MCF 10A (cell line): ENCODE data around the gene BGN. TPM values are rescaled to one million over a fixed set of nuclear protein-coding genes. Genes with fewer than 3 reads are reported as not detected.

Experiments
- BruUV-seq: library from RNA; stranded (reverse); fragments of 400-500 nt; replicated peaks from 2 replicates; lab custom pipeline; 2021; lab: Mats Ljungman, UMichigan
- CTCF ChIA-PET: fragments of 300-600 bp; sonication (Branson Sonifier 250); formaldehyde crosslinking; extraction: SDS; loops from one replicate; lab custom pipeline; 2021; ENCODE audit warnings: antibody characterized with exemption, inconsistent platforms; lab: Yijun Ruan, JAX
- POLR2A ChIA-PET: fragments of 300-600, 350-650 bp; sonication (Branson Sonifier 250); formaldehyde crosslinking; extraction: SDS; loops from one replicate; lab custom pipeline; 2020; ENCODE audit warnings: antibody characterized with exemption, inconsistent platforms; lab: Yijun Ruan, JAX
- DNase-seq: peaks from one replicate; pipeline ENCODE4 v3.0.0-alpha.2; 2018; ENCODE audit not compliant: unreplicated experiment
- H3K27ac Mint-ChIP-seq: one replicate; pipeline ENCODE4 v1.8.0; 2022; ENCODE audit warnings: mild to moderate bottlenecking, low read depth, mixed read lengths; ENCODE audit not compliant: unreplicated experiment
- H3K27me3 Mint-ChIP-seq: one replicate; pipeline ENCODE4 v1.8.0; 2022; ENCODE audit warnings: mixed read lengths; ENCODE audit not compliant: insufficient read depth, unreplicated experiment
- H3K36me3 Mint-ChIP-seq: one replicate; pipeline ENCODE4 v1.8.0; 2022; ENCODE audit warnings: mild to moderate bottlenecking, moderate library complexity, mixed read lengths; ENCODE audit not compliant: insufficient read depth, unreplicated experiment
- H3K4me1 Mint-ChIP-seq: one replicate; pipeline ENCODE4 v1.8.0; 2022; ENCODE audit warnings: mixed read lengths; ENCODE audit not compliant: insufficient read depth, unreplicated experiment
- H3K4me3 Mint-ChIP-seq: one replicate; pipeline ENCODE4 v1.8.0; 2022; ENCODE audit warnings: mild to moderate bottlenecking, moderate library complexity, mixed read lengths; ENCODE audit not compliant: unreplicated experiment
- H3K9me3 Mint-ChIP-seq: one replicate; pipeline ENCODE4 v1.8.0; 2022; ENCODE audit warnings: mixed read lengths; ENCODE audit not compliant: unreplicated experiment
- intact Hi-C: fragments of 100-400 bp; cut with micrococcal nuclease; formaldehyde crosslinking; loops from 2 replicates; pipeline ENCODE4 v1.14.1; 2022
- total RNA-seq: library from RNA; stranded (reverse); gene quantifications from 2 replicates; pipeline ENCODE4 v1.2.3, GENCODE V29; 2022
- TF ChIP-seq, protein P1 (sequence below): fragments of 200-600 bp; IDR thresholded peaks from one replicate; pipeline ENCODE4 v1.8.0; 2022; ENCODE audit warnings: antibody characterized with exemption, mild to moderate bottlenecking; ENCODE audit not compliant: unreplicated experiment

Gene BGN
- total RNA-seq, 1 experiment from 2014 or later, result 1.3 TPM

DNA sequence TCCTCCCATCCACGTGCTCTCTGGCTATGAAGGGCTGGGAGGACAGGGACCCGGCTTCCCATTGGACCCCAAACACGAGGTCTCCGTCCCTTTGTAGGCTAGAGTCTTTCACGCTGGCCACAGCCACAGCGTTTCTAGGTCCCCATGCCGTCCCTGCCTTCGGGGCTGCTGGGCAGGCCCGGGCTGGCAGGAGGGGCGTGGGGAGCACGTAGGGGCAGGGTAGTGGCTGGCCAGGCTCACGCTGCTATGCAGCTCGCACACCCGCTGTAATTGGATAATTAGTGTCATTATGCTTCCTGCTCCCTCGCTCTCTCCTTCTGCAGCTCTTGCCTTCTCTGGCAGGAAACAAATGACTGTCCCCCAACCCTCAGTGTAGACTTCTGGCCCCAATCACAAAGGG, 32.4 kb downstream of the BGN start:
- Mint-ChIP-seq H3K27ac (no peak overlapping the region), H3K36me3 (no peaks in the 10 kb centered on the region), H3K4me3 (no peak overlapping the region), H3K4me1 (no peaks in the 10 kb centered on the region), H3K9me3 (no peaks in the 10 kb centered on the region), H3K27me3 (no peaks in the 10 kb centered on the region)
- DNase-seq, result no peak
- ChIA-PET POLR2A (no interaction called here), CTCF (interaction anchor here (0.7 to 2.4 kb wide), 2 partner anchors 12 to 139 kb away, joined by 3 to 9 read pairs; no protein-coding TSS in a partner anchor)
- BruUV-seq, result no TSS peak
- TF ChIP-seq, protein P1, sequence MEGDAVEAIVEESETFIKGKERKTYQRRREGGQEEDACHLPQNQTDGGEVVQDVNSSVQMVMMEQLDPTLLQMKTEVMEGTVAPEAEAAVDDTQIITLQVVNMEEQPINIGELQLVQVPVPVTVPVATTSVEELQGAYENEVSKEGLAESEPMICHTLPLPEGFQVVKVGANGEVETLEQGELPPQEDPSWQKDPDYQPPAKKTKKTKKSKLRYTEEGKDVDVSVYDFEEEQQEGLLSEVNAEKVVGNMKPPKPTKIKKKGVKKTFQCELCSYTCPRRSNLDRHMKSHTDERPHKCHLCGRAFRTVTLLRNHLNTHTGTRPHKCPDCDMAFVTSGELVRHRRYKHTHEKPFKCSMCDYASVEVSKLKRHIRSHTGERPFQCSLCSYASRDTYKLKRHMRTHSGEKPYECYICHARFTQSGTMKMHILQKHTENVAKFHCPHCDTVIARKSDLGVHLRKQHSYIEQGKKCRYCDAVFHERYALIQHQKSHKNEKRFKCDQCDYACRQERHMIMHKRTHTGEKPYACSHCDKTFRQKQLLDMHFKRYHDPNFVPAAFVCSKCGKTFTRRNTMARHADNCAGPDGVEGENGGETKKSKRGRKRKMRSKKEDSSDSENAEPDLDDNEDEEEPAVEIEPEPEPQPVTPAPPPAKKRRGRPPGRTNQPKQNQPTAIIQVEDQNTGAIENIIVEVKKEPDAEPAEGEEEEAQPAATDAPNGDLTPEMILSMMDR, result no peak
- intact Hi-C loops, result no loop called here

DNA sequence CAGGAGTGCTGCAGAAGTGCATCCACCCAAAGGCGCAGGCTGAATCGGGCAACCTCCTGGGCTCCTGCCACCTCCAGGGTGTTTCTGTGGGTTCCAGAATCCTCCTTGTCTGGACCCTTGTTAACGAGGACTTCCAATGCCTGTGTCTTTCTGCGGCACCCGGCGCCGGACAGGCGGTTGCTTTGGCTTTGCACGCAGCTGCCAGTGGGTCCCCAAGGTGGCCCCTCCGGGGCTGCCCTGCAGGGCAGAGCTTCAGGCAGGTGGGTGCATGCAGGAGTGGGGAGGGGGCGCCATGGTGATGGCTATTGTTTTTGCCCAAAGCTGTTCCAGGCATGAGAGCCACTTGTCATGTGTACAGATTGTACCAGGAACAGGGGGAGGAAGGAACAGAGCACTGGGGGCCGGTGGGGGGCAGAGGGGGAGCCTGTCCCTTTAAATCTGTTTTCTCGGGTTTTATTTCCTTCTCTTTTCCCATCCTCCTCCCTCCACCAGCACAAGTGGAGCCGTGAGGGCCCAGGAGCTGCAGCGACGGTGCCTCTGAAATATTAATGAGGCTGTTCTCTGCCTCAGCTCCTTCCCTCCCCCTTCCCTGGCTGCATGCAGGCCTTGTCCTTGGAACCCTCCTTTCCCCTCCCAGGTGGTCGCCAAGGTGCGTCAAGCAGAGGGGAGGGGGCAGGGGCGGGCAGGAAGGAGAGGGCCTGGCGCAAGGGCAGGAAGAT, 35.8 kb downstream of the BGN start:
- BruUV-seq, result no TSS peak
- TF ChIP-seq, protein P1, result no peak
- ChIA-PET POLR2A (no interaction called here), CTCF (interaction anchor here (0.6 to 2.1 kb wide), 3 partner anchors 9 to 603 kb away, joined by 4 to 11 read pairs (median 8); no protein-coding TSS in a partner anchor)
- Mint-ChIP-seq H3K27me3 (no peaks in the 10 kb centered on the region), H3K27ac (no peak overlapping the region), H3K4me1 (no peaks in the 10 kb centered on the region), H3K36me3 (no peaks in the 10 kb centered on the region), H3K9me3 (no peaks in the 10 kb centered on the region), H3K4me3 (no peak overlapping the region)
- no peak for DNase-seq
- intact Hi-C loops, result no loop called here

DNA sequence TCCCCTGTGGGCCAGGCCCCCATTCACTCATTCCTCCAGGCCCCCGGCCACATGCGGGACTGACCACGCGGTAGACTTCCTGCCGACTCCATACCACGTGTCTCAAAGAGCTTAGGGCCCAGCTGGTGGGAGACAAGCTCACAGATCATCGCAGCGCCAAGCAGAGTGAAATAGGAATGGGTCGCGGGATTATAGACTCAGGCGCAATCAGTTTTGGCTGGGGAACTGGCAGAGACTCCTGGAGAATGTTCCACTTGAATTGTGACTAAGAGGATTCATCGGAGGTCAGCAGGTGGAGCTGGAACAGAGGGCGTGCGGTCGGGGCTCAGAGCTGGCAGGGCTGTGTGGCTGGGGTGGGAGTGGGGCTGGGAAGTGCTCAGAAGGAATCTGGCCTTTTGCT, 38.3 kb downstream of the BGN start:
- no peak overlapping the region for H3K27ac Mint-ChIP-seq
- no peak for DNase-seq
- no peaks in the 10 kb centered on the region for H3K27me3 Mint-ChIP-seq
- no peaks in the 10 kb centered on the region for H3K36me3 Mint-ChIP-seq
- BruUV-seq, result no TSS peak
- H3K4me3 Mint-ChIP-seq, result no peak overlapping the region
- ChIA-PET CTCF (interaction anchor here (0.6 kb wide), 2 partner anchors 25 to 1483 kb away, joined by 3 to 4 read pairs; no protein-coding TSS in a partner anchor), POLR2A (no interaction called here)
- intact Hi-C loops, result no loop called here
- TF ChIP-seq, protein P1, result no peak
- H3K4me1 Mint-ChIP-seq, result no peaks in the 10 kb centered on the region
- no peaks in the 10 kb centered on the region for H3K9me3 Mint-ChIP-seq

DNA sequence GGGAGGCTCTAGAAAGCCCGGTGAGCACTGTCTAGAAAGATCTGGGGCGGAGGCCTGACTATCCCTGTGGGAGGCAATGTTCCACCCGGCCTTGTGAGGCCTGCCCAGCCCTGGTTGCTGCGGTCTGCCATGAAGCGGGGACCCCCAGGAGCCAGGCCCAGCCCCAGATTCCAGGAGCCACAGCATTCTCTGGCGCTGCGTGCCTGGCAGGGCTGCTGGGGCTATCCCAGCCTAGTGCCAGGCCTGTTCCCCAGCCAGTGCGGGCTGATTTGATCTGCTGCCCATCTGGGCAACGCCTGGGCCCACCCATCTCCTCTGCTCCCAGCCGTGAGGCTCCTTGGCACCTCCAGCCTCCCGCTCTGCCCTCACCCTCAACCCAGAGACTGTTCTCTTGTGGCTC, 42.3 kb downstream of the BGN start:
- no TSS peak for BruUV-seq
- POLR2A ChIA-PET, result no interaction called here

More for the DNA sequence above, 42.3 kb downstream of the BGN start:
- no peaks in the 10 kb centered on the region for H3K36me3 Mint-ChIP-seq
- H3K4me3 Mint-ChIP-seq, result no peak overlapping the region
- H3K4me1 Mint-ChIP-seq, result no peaks in the 10 kb centered on the region
- intact Hi-C loops, result loop anchor here (5.0 kb wide), 2 partner anchors 130 to 580 kb away; no protein-coding TSS in a partner anchor
- no peaks in the 10 kb centered on the region for H3K9me3 Mint-ChIP-seq
- TF ChIP-seq, protein P1, result no peak
- DNase-seq, result no peak
- no peaks in the 10 kb centered on the region for H3K27me3 Mint-ChIP-seq
- H3K27ac Mint-ChIP-seq, result no peak overlapping the region
- CTCF ChIA-PET, result interaction anchor here (0.6 to 3.9 kb wide), 5 partner anchors 9 to 133 kb away, joined by 3 to 42 read pairs (median 4); no protein-coding TSS in a partner anchor
